ENCODE results near the gene TMEM150B. TPM values are rescaled to one million over a fixed set of nuclear protein-coding genes. Genes with fewer than 3 reads are reported as not detected.

Gene TMEM150B
- total and polyA plus RNA-seq, 2 donors (not counting 1 experiment from before 2014, with no cell fraction given): 1.4 TPM; not detected in 1

DNA sequence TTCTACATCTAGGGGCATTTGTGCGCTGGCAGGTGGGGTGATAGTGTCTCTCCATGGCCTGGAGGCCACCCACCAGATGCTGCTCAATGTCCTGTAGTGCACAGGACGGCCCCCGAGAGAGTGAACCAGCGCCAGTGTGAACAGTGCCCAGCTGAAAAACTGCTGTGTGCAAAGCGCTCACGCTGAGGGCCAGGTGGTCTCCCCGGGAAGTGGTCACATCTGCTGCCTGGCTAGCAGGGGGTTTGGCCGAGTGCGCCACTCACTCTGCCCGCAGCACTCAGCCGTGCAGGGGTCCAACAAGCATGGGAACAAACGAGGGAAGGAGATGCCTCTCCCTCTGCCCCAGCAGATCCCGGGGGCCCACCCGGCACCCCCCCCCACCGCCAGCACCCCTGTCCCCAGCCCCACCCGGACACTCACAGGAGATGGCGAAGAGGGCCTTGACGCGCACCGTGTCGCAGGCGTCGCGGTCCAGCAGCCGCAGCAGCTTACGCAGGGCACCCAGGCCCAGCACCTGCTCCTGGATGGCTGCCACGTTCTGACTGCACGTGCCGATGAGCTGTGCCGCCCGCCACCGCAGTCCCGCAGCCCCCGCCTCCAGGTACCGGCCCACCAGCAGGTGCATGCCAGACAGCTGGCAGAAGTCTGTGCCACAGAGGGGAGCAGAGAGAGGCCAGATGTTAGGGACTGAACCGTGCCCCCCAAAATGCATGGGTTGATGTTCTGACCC, 51.0 kb downstream of the TMEM150B start:
- H3K4me3 ChIP-seq (ENCODE audit: control extremely low read depth in 1 of 5, extremely low read depth in 1 of 5, insufficient read depth in 1 of 5, low read depth in 2 of 5, low read length in 4 of 5): no peak overlapping the region
- POLR2A ChIA-PET: no interaction called here
- H3K9ac ChIP-seq (ENCODE audit: low read length): no peak overlapping the region
- peaks cover 38% of the 10 kb centered on the region for H3K79me2 ChIP-seq (ENCODE audit: control insufficient read depth, insufficient read depth, low read length)
- DNase-seq (no peak), ATAC-seq (ENCODE audit: low read depth) (no peak)
- H3K36me3 ChIP-seq (replicated peaks in 1 of 2; ENCODE audit: control extremely low read depth in 1 of 2, control insufficient read depth in 1 of 2, extremely low read depth in 1 of 2, insufficient read depth in 2 of 2, low read length in 1 of 2): peaks cover 0 to 24% of the 10 kb centered on the region in 2 experiments
- no peak overlapping the region for H2AFZ ChIP-seq (ENCODE audit: insufficient read depth, low read depth, low read length, poor library complexity, severe bottlenecking)
- peaks cover 23% of the 10 kb centered on the region for H4K20me1 ChIP-seq (ENCODE audit: control insufficient read depth, insufficient read depth, low read length, poor library complexity, severe bottlenecking)
- no peaks in the 10 kb centered on the region for H3K27me3 ChIP-seq (replicated peaks in 1 of 4; ENCODE audit: control extremely low read depth in 1 of 4, control insufficient read depth in 3 of 4, insufficient read depth in 4 of 4, low read length in 3 of 4)
- H3K9me3 ChIP-seq (ENCODE audit: control extremely low read depth in 1 of 3, control insufficient read depth in 2 of 3, insufficient read depth in 1 of 3, low read length in 2 of 3): no peaks in the 10 kb centered on the region
- CTCF ChIA-PET: no interaction called here
- Mint-ChIP-seq H3K27me3 (no peaks in the 10 kb centered on the region), H3K27ac (no peak overlapping the region), H3K4me1 (peaks cover 40% of the 10 kb centered on the region), H3K4me3 (no peak overlapping the region), H3K9me3 (ENCODE audit: insufficient read depth) (no peaks in the 10 kb centered on the region)
- WGBS (ENCODE audit: insufficient coverage): 94% methylated on average over 26 of the region's 36 CpGs
- no peak overlapping the region for H3K27ac ChIP-seq (ENCODE audit: low read length in 2 of 2)
- TF ChIP-seq, protein P1, sequence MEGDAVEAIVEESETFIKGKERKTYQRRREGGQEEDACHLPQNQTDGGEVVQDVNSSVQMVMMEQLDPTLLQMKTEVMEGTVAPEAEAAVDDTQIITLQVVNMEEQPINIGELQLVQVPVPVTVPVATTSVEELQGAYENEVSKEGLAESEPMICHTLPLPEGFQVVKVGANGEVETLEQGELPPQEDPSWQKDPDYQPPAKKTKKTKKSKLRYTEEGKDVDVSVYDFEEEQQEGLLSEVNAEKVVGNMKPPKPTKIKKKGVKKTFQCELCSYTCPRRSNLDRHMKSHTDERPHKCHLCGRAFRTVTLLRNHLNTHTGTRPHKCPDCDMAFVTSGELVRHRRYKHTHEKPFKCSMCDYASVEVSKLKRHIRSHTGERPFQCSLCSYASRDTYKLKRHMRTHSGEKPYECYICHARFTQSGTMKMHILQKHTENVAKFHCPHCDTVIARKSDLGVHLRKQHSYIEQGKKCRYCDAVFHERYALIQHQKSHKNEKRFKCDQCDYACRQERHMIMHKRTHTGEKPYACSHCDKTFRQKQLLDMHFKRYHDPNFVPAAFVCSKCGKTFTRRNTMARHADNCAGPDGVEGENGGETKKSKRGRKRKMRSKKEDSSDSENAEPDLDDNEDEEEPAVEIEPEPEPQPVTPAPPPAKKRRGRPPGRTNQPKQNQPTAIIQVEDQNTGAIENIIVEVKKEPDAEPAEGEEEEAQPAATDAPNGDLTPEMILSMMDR (IDR thresholded peaks at IDR 0.05): no peak
- no peak for TF ChIP-seq EZH2 (IDR thresholded peaks at IDR 0.05; ENCODE audit: borderline replicate concordance, insufficient read depth, low read depth, low read length, poor library complexity, severe bottlenecking)
- intact Hi-C loops (cut with micrococcal nuclease): no loop called here
- H3K4me1 ChIP-seq (ENCODE audit: control insufficient read depth in 2 of 2, insufficient read depth in 2 of 2, low read length in 2 of 2): peaks cover 38 to 45% of the 10 kb centered on the region in 2 donors
- no peak overlapping the region for H3K4me2 ChIP-seq (replicated peaks; ENCODE audit: low read depth, low read length, poor library complexity, severe bottlenecking)

DNA sequence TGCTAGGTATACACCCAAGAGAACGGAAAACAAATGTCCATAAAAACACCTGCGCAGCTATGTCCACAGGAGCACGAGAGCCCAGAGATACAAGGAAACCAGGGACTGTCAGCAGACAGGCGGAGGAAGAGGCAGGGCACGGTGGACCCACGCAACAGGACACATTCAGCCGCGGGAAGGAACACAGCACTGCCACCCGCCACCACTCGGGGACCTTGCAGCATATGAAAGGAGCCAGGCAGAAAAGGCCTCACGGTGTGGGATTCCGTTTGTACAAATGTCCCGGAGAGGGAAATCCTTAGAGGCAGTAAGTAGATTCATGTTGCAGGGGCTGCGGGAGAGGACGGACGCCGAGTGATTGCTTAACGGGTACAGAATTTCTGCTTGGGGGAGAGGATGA, 53.0 kb downstream of the TMEM150B start:
- DNase-seq: no peak
- Histone ChIP-seq H3K36me3 (replicated peaks in 1 of 2; ENCODE audit: control extremely low read depth in 1 of 2, control insufficient read depth in 1 of 2, extremely low read depth in 1 of 2, insufficient read depth in 2 of 2, low read length in 1 of 2) (peaks cover 0 to 20% of the 10 kb centered on the region in 2 experiments), H2AFZ (ENCODE audit: insufficient read depth, low read depth, low read length, poor library complexity, severe bottlenecking) (no peak overlapping the region), H3K27ac (ENCODE audit: low read length in 2 of 2) (no peak overlapping the region), H3K79me2 (ENCODE audit: control insufficient read depth, insufficient read depth, low read length) (peaks cover 56% of the 10 kb centered on the region), H3K9ac (ENCODE audit: low read length) (no peak overlapping the region), H4K20me1 (ENCODE audit: control insufficient read depth, insufficient read depth, low read length, poor library complexity, severe bottlenecking) (peaks cover 20% of the 10 kb centered on the region), H3K9me3 (ENCODE audit: control extremely low read depth in 1 of 3, control insufficient read depth in 2 of 3, insufficient read depth in 1 of 3, low read length in 2 of 3) (no peaks in the 10 kb centered on the region), H3K4me1 (ENCODE audit: control insufficient read depth in 2 of 2, insufficient read depth in 2 of 2, low read length in 2 of 2) (peaks cover 25 to 27% of the 10 kb centered on the region in 2 donors), H3K4me3 (ENCODE audit: control extremely low read depth in 1 of 5, extremely low read depth in 1 of 5, insufficient read depth in 1 of 5, low read depth in 2 of 5, low read length in 4 of 5) (no peak overlapping the region), H3K4me2 (replicated peaks; ENCODE audit: low read depth, low read length, poor library complexity, severe bottlenecking) (no peak overlapping the region), H3K27me3 (replicated peaks in 1 of 4; ENCODE audit: control extremely low read depth in 1 of 4, control insufficient read depth in 3 of 4, insufficient read depth in 4 of 4, low read length in 3 of 4) (no peaks in the 10 kb centered on the region)
- Mint-ChIP-seq H3K4me3 (no peak overlapping the region), H3K27me3 (no peaks in the 10 kb centered on the region), H3K4me1 (peaks cover 27% of the 10 kb centered on the region), H3K9me3 (ENCODE audit: insufficient read depth) (no peaks in the 10 kb centered on the region), H3K27ac (no peak overlapping the region)
- WGBS (ENCODE audit: insufficient coverage): 98% methylated on average over 17 of the region's 18 CpGs
- CTCF ChIA-PET: no interaction called here
- intact Hi-C loops (cut with micrococcal nuclease): no loop called here
- POLR2A ChIA-PET: interaction anchor here (0.7 kb wide), 1 partner anchor 213 kb away, joined by 3 read pairs; the partner anchor contains the start of gene NAT14
- ATAC-seq (ENCODE audit: low read depth): no peak
- TF ChIP-seq, protein P1 (IDR thresholded peaks at IDR 0.05): no peak
- no peak for TF ChIP-seq EZH2 (IDR thresholded peaks at IDR 0.05; ENCODE audit: borderline replicate concordance, insufficient read depth, low read depth, low read length, poor library complexity, severe bottlenecking)
